GM21786 (cell line): ENCODE results near the gene DSTYK.
A peak's percentile ranks its signal among the peaks of the same experiment; 100 is the strongest.
"Not testable (repeated sequence)": the region's sequence is repeated elsewhere in the genome, so short reads cannot be mapped to it uniquely, and the experiment has no call there.

Source experiments
- ATAC-seq: cut with Tn5 transposase; IDR thresholded peaks from one replicate; pipeline ENCODE4 v1.9.1; 2021; ENCODE audit not compliant: unreplicated experiment

Gene DSTYK

DNA sequence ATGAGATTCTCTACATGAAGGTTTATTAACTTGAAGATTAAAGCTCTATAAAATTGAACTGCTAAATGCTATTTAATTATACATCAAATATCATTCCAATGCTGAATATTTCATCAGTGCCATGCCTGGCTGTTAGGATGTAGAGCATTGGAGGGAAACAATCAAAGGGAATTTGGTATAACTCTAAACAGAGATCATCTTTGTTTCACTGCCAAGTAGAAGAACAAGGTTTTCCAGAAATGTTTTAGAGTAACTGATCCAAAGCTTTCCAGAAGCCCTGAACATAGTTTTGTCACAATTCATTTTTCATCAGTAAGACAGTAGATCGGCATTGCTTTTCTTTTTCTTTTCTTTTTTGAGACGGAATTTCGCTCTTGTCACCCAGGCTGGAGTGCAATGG is 5.9 kb upstream of the DSTYK start:
- no peak for ATAC-seq

DNA sequence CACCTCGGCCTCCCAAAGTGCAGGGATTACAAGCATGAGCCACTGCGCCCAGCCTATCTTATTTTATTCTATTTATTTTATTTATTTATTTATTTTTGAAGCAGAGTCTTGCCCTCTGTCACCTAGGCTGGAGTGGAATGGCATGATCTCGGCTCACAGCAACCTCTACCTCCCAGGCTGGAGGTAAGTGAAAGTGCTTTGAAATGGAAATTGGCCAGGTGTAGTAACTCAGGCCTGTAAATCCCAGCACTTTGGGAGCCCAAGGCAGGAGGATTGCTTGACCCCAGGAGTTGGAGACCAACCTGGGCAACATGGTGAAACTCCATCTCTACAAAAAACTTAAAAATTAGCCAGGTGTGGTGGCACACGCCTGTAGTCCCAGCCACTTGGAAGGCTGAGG is 5.1 kb upstream of the DSTYK start:
- ATAC-seq = no peak

DNA sequence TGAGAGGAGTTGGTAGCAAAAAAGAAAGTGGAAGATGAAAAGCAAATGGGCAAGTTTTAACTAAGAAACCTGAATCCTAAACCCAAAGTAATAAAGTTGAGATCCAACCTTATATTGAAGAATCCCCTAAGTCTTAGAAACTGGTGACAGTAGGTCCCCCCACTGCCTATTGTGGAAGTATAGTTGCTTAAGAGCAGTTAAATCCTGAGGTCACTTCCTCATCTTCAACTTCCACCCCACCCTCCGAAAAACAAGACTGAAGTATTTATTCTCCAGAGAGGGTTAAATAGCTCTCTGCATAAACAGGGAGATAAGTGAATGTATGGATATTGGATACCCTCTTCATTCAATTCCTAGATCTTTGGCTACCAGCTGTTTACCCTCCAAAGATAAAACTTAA is 3.3 kb upstream of the DSTYK start:
- no peak for ATAC-seq

DNA sequence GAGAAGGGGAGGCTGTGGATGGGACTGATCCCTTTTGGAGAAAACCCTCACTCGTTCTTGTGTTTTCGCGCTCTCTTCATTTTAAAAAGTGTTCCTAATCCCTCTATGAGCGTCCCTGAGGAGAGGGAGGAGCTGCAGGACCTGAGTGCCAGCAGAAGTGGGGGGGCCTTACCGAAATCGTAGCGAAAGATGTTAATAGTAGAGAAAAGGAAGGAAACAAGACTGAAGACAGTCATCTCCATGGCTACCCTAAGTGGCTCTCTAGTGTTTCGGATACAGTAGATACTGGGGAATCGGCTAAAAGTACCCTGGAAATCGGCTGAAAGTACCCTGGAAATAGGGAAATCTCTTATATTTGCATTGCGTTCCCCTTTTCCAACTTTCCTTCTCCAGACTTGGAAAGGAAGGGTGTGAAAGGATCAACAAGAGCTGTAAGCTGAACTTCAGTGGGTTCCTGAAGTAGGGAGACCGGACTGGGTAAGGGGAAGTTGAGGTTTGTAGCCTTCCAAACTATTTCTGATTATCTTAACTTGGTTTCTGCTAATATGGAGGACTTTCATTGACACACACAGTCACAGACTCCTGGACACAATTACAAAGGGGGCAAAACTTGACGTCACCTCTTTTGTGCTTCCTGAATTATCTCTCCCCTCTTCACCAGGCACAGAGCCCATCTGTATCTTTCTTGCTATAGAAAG is 486 bp upstream of the DSTYK start:
- peak; percentile 34 for ATAC-seq

DNA sequence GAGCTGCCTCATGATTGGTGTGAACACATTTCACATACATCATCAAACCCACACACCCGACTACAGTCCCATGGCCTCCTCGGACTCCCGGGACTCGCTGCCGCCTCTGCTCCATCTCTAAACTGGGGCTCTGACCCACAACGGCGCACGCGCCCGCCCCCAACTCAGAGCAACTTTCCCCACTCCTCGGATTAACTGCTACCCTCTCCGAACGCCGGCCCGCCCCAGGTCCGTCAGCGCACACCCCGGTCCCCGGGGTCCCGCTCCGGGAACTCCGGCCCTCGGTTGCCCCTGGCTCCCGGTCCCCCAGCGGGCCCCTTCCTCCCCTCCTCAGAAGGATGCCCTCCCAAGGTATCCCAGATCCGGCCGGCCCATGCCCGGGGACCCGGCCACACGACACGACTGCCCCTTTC is 740 bp downstream of the DSTYK start:
- no peak for ATAC-seq

DNA sequence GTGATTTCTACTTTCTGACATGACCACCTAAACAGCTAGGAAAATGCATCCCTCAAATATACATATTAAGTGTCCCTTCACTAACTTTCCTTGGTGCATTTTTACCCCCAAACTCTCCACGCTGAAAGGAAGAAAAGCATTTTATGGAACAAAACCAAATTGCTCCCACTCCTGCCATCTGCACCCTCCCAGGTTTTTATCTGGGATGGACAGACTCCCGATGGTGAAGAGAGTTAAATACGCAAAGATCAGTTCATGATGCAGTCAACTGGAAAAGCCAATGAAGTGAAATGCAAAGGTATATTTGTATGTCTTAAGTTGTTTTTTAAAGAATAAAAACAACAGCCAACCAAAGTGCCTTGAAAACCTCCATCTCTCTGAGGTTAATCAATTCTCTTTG is 2.7 kb downstream of the DSTYK start:
- no peak for ATAC-seq

DNA sequence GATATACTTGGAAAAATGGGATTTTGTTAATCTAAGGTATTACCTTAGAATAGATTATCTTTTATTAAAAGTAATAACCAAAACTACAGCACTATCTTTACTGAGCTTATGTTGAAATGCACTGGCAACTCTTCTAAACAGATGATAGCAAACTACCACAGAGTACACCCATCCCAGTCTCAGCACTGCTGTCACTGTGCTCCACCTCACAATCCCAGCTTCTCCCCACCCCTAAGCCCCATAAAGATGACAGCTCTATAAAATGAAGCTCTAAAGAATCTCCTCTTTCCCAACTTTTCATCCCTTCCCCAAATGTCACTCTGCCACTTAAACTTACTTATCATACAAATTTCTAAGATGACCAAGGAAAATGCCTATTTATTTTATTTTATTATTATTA is 6.4 kb downstream of the DSTYK start:
- ATAC-seq = no peak

DNA sequence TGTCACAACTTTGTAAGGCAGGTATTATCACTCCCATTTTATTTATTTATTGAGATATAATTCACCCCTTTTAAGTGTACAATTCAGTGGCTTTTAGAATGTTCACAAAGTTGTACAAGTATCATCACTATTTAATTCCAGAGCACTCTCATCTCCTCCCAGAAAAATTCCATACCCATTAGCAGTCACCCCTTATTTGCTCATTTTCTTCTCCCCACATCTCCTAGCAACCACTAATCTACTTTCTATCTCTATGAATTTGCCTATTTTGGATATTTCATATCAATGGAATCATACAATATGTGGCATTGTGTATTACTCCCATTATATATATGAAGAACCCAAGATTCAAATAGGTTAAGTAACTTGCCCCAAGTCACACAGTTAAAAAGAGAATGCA is 7.0 kb downstream of the DSTYK start:
- no peak for ATAC-seq

DNA sequence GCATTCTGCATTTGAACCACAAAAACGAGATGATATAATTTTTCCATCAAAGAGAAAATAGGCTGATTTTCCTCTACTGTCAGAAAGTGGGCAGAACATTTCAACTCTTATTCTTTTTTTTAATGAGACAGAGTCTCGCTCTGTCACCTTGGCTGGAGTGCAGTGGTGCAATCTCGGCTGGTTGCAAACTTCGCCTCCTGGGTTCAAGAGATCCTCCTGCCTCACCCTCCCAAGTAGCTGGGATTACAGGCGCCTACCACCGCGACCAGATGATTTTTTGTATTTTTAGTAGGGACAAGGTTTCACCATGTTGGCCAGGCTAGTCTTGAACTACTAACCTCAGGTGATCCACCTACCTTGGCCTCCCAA is 11.6 kb downstream of the DSTYK start:
- no peak for ATAC-seq

DNA sequence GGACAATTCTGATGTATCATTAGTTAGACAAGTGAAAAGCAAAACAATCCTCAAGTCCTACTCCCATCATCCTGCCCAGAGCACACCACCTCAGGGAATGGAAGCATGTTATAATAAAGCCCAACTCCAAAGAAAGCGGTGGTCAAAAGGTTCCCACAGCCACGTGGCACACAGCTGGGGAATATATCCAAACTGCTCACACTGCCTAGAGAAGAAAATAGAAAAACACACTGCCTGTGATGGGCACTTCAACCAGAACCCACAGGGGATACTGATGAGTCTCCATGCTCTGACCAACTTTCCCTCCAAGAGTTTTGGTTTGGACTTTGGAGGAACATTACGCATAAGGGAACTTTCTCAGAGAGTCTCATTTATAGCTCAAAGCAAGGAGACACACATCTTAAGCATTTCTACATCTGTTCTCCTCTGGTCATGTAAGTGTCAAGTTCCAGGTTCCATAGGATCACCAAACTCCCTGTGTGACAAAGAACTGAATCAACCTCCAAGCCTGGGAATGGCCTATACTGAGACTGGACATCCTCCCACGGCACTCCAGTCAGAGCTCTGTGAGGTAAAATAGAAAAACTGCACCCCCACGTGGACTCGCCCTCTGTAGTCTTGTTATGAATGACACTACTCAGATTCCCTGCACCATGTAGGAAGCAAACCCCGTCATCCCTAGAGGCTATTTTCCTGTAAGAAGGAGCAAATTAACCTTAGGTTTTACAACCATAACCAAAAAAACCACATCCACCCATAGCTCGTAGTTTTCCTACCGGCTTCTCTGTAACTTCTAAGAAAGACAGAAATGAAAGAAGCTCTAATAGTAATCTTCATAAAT is 12.2 kb downstream of the DSTYK start:
- ATAC-seq = no peak

DNA sequence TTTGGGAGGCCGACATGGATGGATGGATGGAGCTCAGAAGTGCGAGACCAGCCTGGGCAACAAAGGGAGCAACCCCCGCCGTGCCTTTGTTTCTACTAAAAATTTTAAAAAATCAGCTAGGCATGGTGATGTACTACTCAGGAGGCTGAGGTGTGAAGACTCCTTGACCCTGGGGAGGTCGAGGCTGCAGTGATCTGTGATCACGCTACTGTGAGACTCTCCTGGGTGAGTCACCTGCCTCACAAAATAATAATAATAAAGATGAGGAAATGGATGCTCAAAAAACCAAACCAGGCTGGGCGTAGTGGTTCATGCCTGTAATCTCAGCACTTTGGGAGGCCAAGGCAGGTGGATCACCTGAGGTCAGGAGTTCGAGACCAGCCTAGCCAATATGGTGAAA is 19.2 kb downstream of the DSTYK start:
- no peak for ATAC-seq

DNA sequence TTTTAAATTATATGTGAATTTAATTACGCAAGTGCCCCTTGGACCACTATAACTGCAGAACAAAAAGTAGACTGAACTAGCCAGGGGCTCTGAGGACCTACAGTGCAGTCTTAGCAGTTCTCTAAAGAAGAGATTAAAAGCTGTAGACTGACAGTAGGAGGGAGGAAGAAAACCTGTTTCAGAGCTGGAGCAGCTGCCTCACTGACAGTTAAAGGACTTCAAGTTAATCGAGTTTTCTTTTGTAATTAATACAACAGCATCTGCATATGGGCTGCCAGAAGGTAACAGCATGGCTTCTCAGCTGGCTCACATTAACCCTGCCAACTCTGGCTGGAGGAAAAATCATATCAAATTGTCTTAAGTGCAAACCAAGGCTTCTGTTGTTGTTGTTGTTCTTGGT is 19.9 kb downstream of the DSTYK start:
- ATAC-seq = no peak

DNA sequence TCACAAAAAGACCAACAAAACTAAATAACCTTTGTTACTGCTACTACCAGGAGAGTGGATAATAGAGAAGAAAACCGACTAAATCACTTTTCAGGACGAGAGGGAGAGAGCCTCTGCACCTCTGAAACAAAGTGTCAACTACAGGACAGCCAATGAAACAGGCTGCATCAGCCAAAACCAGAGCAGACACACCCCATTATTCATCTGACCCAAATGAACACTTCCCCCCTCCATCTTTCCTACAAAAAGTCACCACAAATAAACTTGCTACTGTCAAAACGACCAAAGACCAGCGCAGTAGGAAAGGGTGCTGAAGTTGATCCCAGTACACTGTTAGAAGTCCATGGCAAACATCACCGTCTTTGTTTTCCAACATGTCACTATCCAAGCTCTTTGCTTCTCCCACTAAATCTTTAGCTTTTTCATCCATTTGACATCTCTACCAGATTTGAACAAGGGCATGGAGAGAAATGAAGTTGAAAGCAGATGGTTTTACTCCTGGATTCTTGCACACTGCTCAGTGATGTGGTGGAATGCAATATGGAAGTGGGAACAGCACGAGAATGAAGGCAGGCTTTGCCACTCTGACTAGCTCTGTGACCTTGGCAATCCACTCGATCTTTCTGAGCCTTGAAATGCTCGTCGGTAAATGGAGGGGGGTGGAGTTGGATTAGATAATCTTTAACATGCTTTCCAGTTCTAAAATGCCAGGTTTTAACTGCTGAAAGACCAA is 20.5 kb downstream of the DSTYK start:
- ATAC-seq = no peak

DNA sequence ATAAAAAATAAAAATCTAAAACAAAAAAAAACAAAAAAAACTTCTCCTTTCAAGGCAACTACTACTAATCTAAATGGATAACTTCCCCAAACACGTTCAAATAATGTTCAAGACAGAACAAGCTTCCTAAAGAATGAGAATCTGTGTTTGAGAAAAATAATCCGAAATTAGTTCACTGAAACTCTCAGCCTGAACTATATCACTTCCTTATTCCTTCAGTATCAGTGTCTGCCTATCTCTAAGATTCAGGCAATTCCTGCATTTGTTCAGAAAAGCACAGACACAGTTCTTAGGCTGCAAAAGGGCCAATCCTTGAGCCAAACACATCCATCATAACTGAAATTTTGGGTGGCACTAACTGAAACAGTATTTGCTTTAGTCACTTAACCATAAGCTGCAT is 22.4 kb downstream of the DSTYK start:
- no peak for ATAC-seq

DNA sequence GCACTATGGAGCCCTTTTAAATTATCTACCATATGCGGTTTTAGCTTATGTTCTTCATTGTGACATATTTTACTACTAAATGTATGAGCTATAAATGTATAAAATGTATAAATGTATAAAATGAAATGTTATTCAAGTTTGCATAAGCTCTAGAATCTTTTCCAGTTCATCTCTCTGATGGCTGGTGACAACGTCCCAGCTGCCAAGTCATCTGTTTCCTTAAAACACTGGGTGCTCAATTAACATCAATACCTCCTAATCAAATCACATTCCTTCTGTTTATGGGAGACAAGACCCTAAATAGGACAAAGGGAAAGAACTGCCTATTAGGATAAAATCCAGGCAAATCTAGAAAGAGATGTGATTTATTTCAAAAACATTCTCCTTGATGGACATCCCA is 22.9 kb downstream of the DSTYK start:
- no peak for ATAC-seq

DNA sequence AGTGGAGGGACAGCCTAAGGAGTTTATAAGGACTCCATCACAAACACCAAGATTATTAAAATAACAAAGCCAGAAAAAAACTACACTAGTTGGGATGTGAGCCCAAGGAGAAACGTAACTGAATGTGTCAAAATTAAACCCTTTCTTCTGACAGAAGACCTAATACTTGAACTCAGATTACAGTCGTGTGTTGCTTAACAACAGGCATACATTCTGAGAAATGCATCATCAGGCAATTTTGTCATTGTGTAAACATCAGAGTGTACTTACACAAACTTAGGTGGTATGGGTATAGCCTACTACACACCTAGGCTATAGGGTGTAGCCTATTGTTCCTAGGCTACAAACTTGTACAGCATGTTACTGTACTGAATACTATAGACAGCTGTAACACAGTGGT is 23.4 kb downstream of the DSTYK start:
- ATAC-seq = no peak

DNA sequence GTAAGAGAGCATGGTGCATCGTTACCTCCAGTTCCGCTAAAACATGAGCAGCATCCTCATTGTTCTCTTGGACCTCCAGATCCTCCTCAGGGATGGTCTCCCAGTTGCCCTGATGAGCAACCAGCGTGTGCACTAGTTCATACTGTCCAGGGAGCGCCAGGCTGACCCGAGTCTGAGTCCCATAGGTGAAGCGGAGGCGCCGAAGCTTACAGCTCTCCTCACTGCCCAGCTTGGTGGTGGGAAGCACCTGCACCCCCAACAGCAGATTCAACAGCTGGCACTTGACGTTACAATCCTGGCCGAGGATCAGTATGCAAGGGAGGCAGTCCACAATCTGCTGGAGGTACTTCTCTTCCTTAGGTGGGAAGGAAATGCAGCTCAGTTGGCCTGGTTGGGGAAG is 24.1 kb downstream of the DSTYK start:
- no peak for ATAC-seq

DNA sequence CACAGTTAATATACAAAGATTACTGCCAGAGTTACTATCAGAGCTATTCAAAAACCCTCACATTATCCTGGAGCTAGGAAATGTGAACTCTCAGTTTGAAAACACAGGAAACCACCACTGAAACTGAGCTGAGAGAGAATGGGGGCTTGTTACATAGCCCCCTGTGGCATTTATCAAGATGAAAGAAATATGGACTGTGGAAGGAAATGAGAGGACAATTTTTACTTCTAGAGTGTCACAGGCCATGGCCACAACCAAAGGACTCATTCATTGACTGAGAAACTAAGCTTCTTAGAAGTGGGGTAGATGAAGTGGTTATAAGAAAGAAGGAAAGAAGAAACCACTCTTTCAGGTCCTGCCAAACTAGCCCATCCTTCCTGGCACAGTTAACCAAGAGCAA is 25.3 kb downstream of the DSTYK start:
- ATAC-seq = no peak

DNA sequence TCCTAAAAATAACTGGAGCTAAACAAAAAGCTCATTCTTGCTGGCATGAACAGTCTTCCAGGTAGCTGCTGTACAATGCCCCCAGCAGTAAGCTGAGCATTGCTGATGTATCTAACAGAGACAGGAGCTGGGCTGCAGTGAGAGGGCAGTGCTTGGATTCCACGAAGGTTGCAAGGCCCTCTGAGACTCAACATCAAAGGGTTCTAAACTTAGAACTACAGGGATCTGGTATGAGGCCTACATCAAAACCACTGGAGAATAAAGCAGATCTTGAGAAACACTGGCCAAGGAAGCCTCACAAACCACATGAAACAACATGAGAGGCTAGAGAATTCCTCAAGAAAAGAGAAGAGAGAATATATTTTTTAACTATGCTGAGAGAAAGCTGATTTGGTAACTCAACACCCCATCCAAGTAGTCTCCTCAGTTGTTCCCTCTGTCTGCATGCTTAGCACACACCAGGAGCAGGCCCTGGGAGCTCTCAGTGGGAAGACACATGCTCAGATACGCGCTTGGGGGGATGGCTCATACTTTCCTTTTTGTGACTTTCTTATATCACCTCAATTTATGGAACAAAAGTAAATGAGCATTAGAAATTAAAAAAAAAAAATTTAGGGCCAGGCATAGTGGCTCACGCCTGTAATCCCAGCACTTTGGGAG is 27.7 kb downstream of the DSTYK start:
- ATAC-seq = no peak

DNA sequence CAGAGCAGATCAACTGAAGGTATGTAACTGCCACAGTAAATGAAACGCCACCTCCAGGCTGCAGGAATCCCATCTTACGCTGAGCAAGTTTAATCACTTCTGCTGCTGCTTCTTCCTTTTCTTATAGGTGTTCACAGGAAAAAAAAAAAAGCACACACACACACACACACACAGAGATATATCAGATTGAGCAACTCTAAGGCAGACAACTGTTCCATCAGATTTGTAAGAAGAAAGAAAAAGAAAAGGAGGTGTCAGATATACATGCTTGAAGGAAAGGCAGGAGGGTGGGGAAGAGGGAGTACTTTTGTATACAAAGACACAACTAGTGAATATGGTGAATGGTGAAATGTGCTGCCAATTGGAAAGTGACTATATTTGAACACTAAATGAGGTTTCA is 28.6 kb downstream of the DSTYK start:
- ATAC-seq = no peak

DNA sequence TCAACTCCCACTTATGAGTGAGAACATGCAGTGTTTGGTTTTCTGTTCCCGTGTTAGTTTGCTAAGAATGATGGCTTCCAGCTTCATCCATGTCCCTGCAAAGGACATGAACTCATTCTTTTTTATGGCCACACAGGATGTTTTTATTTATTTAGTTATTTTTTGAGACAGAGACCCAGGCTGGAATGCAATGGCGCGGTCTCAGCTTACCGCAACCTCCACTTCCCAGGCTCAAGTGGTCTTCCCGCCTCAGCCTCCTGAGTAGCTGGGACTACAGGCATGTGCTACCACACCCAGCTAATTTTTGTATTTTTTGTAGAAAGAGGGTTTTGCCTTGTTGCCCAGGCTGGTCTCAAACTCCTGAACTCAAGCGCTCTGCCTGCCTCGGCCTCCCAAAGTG is 31.2 kb downstream of the DSTYK start:
- ATAC-seq = not testable (repeated sequence)

DNA sequence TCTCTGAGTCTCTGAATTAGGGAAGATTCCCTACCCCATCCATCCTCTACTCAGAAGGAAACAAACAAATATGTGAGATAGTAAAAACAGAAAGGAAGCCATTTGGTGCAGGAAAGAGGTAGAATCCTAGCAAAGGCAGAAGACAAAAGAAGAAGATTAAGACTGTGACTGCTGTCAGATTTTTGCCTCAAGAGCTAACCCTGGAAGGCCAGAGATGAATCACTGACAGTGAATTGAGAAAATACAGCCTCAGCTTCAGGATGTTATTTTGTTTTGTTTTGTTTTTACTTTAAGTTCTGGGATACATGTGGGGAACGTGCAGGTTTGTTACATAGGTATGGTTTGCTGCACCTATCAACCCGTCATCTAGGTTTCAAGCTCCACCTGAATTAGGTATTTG is 31.7 kb downstream of the DSTYK start:
- ATAC-seq = no peak
